HL-60 (cell line): ENCODE results near the gene ZNF804A.

Experiments used
- DNase-seq, 2 experiments: peaks; one replicate each; pipeline ENCODE4 v3.0.0-alpha.2; 2010 to 2020; ENCODE audit warnings: low read depth in 1 of 2, low spot score in 1 of 2
- H3K27ac ChIP-seq: fragments of 250-450 bp; sonication (Bioruptor Pico); replicated peaks from 2 replicates; pipeline ENCODE4 v1.5.1; 2020; ENCODE audit warnings: mild to moderate bottlenecking, moderate library complexity
- H3K27me3 ChIP-seq: fragments of 250-450 bp; sonication (Bioruptor Pico); 2 replicates; pipeline ENCODE4 v1.5.1; 2021; ENCODE audit warnings: mild to moderate bottlenecking, moderate library complexity; ENCODE audit not compliant: insufficient read depth, poor library complexity, severe bottlenecking
- H3K4me3 ChIP-seq: replicated peaks from 2 replicates; pipeline ENCODE4 v1.5.1; 2011; ENCODE audit warnings: mild to moderate bottlenecking, control low read depth, low read length; ENCODE audit not compliant: insufficient read depth
- CTCF ChIP-seq: IDR thresholded peaks from one replicate; pipeline ENCODE4 v1.5.1; 2011; ENCODE audit warnings: low read length, control low read depth, inconsistent platforms; ENCODE audit not compliant: insufficient read depth
- GABPA ChIP-seq: IDR thresholded peaks from 2 replicates; pipeline ENCODE4 v1.6.1; 2012; ENCODE audit warnings: low read depth
- POLR2AphosphoS5 ChIP-seq: IDR thresholded peaks from 2 replicates; pipeline ENCODE4 v1.6.1; 2012; ENCODE audit warnings: low read depth
- REST ChIP-seq: IDR thresholded peaks from 2 replicates; pipeline ENCODE4 v1.6.1; 2012; ENCODE audit warnings: low read depth; ENCODE audit not compliant: insufficient replicate concordance
- SPI1 ChIP-seq: IDR thresholded peaks from 2 replicates; pipeline ENCODE4 v1.6.1; 2012; ENCODE audit warnings: low read depth, mild to moderate bottlenecking, borderline replicate concordance

The ZNF804A gene

GRCh38 chr2:184689638-184690037 lies 91.3 kb downstream of the ZNF804A start:
- Histone ChIP-seq H3K4me3 (no peak overlapping the region), H3K27ac (no peak overlapping the region), H3K27me3 (no peaks in the 10 kb centered on the region)
- no peak for DNase-seq
- TF ChIP-seq CTCF = no peak
- TF ChIP-seq POLR2AphosphoS5 = no peak
- TF ChIP-seq SPI1 = no peak
- no peak for TF ChIP-seq REST

- DNase-seq = no peak
- H3K27me3 ChIP-seq = no peaks in the 10 kb centered on the region
- H3K27ac ChIP-seq = no peak overlapping the region
- no peak for TF ChIP-seq REST
- TF ChIP-seq CTCF = no peak
- TF ChIP-seq POLR2AphosphoS5 = no peak
- TF ChIP-seq GABPA = no peak
- TF ChIP-seq SPI1 = no peak
- H3K4me3 ChIP-seq = no peak overlapping the region
These were observed 93.9 kb downstream of the ZNF804A start for GRCh38 chr2:184692141-184692734.

GRCh38 chr2:184696644-184697043 lies 98.3 kb downstream of the ZNF804A start:
- TF ChIP-seq CTCF (no peak), POLR2AphosphoS5 (no peak), REST (no peak), GABPA (no peak), SPI1 (no peak)
- no peak overlapping the region for H3K27ac ChIP-seq
- DNase-seq = no peak
- no peaks in the 10 kb centered on the region for H3K27me3 ChIP-seq
- no peak overlapping the region for H3K4me3 ChIP-seq
